ENCODE results near the gene SLC6A6. TPM values are rescaled to one million over a fixed set of nuclear protein-coding genes. Genes with fewer than 3 reads are reported as not detected.

Gene SLC6A6
- total RNA-seq, 6 experiments from 2014 or later = 1.5 to 8.2 (median 4.1) TPM

DNA sequence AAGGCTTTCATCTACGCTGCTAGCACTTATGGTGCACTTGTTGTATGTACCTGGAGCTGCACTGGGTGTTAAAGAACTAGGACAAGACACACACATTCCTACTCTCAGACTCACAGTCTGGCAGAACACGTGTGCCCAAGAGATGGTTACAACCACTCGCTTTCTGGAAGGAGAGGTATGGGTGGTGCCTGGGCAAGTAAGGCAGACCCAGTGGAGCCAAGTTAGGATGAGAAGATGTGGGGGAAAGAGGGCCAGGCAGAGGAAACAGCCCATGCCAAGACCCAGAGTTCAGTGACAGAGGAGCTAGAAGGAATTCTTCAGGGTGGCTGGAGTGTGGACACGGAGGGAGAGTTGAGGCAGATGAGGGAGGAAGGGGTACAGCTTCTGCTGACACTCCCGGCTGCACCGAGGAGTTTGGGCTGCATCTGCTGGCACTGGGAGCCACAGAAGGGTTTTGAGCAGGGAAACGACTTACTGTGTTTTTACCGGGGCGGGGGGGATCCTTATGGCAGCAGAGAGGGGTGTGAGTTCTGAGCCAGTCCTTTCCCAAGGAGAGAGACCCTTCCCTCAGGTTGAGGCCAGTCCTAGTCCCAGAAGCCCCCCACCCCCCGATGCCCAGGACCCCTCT lies 78.7 kb downstream of the SLC6A6 start:
- whole genome bisulfite sequencing (ENCODE audit: insufficient coverage, low coverage, low lambda C conversion rate, missing lambda C conversion rate) = 86% methylated on average over 2 of the region's 10 CpGs
- no peaks in the 10 kb centered on the region for H3K27me3 ChIP-seq
- DNase-seq (no peak), ATAC-seq (no peak)
- H3K4me3 ChIP-seq = no peak overlapping the region
- no peaks in the 10 kb centered on the region for H3K4me1 ChIP-seq
- no peaks in the 10 kb centered on the region for H3K36me3 ChIP-seq
- intact Hi-C loops (cut with DNase I) = no loop called here
- TF ChIP-seq, protein P1, sequence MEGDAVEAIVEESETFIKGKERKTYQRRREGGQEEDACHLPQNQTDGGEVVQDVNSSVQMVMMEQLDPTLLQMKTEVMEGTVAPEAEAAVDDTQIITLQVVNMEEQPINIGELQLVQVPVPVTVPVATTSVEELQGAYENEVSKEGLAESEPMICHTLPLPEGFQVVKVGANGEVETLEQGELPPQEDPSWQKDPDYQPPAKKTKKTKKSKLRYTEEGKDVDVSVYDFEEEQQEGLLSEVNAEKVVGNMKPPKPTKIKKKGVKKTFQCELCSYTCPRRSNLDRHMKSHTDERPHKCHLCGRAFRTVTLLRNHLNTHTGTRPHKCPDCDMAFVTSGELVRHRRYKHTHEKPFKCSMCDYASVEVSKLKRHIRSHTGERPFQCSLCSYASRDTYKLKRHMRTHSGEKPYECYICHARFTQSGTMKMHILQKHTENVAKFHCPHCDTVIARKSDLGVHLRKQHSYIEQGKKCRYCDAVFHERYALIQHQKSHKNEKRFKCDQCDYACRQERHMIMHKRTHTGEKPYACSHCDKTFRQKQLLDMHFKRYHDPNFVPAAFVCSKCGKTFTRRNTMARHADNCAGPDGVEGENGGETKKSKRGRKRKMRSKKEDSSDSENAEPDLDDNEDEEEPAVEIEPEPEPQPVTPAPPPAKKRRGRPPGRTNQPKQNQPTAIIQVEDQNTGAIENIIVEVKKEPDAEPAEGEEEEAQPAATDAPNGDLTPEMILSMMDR (IDR thresholded peaks at IDR 0.05) = no peak
- no peak for TF ChIP-seq POLR2A (IDR thresholded peaks at IDR 0.05)
- H3K9me3 ChIP-seq = no peaks in the 10 kb centered on the region
- no peak overlapping the region for H3K27ac ChIP-seq

DNA sequence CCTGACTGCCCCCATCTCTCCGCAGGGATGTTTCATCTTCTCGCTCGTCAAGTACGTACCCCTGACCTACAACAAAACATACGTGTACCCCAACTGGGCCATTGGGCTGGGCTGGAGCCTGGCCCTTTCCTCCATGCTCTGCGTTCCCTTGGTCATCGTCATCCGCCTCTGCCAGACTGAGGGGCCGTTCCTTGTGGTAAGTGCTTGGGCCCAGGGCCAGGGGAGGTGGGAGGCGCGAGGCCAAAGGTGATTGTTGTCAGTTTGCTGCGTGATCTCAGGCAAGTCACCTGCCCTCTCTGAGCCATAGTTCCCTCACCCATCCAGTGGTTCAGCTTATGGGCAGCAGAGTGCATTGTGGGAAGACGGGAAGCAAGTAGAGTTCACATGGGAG lies 79.2 kb downstream of the SLC6A6 start:
- Histone ChIP-seq H3K27me3 (no peaks in the 10 kb centered on the region), H3K4me3 (no peak overlapping the region), H3K4me1 (no peaks in the 10 kb centered on the region), H3K27ac (no peak overlapping the region), H3K9me3 (no peaks in the 10 kb centered on the region), H3K36me3 (no peaks in the 10 kb centered on the region)
- intact Hi-C loops (cut with DNase I) = no loop called here
- peak in 1 of 3 donors; percentile 44 for DNase-seq
- no peak for ATAC-seq
- TF ChIP-seq POLR2A (IDR thresholded peaks at IDR 0.05) = no peak
- TF ChIP-seq, protein P1 (IDR thresholded peaks at IDR 0.05) = no peak
- 83% methylated on average over 6 of the region's 13 CpGs for WGBS (ENCODE audit: insufficient coverage, low coverage, low lambda C conversion rate, missing lambda C conversion rate)

DNA sequence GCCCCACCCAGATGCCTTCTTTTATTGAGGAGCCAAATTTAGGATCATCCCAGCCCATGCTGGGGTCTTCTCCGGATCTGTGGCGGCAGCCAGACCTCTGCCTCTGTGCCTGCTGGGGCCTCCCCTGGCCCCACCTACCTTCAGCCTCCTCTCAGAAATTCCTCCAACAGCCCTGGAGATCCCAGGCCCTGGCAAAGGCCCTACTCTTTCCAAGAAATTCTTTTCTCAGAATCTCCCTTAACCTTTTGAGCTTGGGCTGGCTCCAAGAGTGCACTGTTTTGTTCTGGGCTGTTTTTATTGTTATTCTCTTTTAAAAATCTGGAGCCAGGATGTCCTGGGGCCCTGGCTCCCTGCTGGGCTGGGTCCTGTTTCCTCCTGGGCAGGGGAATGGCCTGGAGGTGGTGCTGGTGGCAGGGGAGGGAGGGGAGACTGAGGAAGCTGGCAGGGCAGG lies 79.9 kb downstream of the SLC6A6 start:
- peak; percentile 63 to 75 (median 69) for ATAC-seq
- intact Hi-C loops (cut with DNase I) = no loop called here
- H3K4me1 ChIP-seq = no peaks in the 10 kb centered on the region
- H3K4me3 ChIP-seq = no peak overlapping the region
- H3K27ac ChIP-seq = no peak overlapping the region
- whole genome bisulfite sequencing (ENCODE audit: insufficient coverage, low coverage, low lambda C conversion rate, missing lambda C conversion rate) = 60% methylated on average over 2 of the region's 2 CpGs
- H3K27me3 ChIP-seq = no peaks in the 10 kb centered on the region
- DNase-seq = no peak
- TF ChIP-seq POLR2A (IDR thresholded peaks at IDR 0.05) = no peak
- TF ChIP-seq, protein P1 (IDR thresholded peaks at IDR 0.05) = no peak
- H3K36me3 ChIP-seq = no peaks in the 10 kb centered on the region
- H3K9me3 ChIP-seq = no peaks in the 10 kb centered on the region

DNA sequence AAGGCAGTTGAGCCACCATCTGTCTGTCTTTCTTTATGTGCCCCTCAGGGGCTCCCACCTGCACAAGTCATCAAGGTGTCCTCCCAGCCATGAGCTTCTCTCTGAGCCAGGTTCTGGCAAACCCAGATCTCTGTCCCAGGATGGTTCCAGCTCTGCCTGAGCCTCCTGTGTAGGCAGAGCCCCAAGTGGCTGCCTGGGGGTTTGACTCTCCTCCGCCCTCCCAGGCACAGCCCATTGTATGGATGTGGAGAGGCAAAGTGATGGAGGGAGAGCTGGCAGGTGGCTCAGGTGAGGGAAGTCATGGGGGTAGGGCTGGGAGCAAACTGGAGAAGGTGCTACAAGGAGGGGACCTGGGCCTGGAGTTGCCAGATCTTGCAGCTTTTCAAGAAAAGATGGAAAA lies 80.9 kb downstream of the SLC6A6 start:
- Histone ChIP-seq H3K4me3 (no peak overlapping the region), H3K36me3 (no peaks in the 10 kb centered on the region), H3K27ac (no peak overlapping the region), H3K27me3 (no peaks in the 10 kb centered on the region), H3K9me3 (no peaks in the 10 kb centered on the region), H3K4me1 (no peaks in the 10 kb centered on the region)
- TF ChIP-seq POLR2A (IDR thresholded peaks at IDR 0.05) = no peak
- TF ChIP-seq, protein P1 (IDR thresholded peaks at IDR 0.05) = no peak
- 100% methylated on average over 1 of the region's 1 CpG for WGBS (ENCODE audit: insufficient coverage, low coverage, low lambda C conversion rate, missing lambda C conversion rate)
- DNase-seq (no peak), ATAC-seq (no peak)
- intact Hi-C loops (cut with DNase I) = no loop called here
